Posterior cingulate gyrus (tissue), 11 donors: ENCODE data around the gene KCNQ1OT1.

ENCODE experiments used
- DNase-seq, 10 donors: peaks; one replicate each; pipeline versions ENCODE4 v3.0.0 to v3.0.0-alpha.2; 2020 to 2021; ENCODE audit warnings: mixed read lengths in 3 of 10
- intact Hi-C: fragments of 100-400 bp; cut with DNase I; formaldehyde crosslinking; loops from one replicate; pipeline ENCODE4 v1.15.1; 2023

KCNQ1OT1 gene

GRCh38 chr11:2661173-2662023, 38.4 kb downstream of the KCNQ1OT1 start:
- intact Hi-C loops, result no loop called here

GRCh38 chr11:2660357-2660939, 39.3 kb downstream of the KCNQ1OT1 start:
- intact Hi-C loops, result no loop called here
- DNase-seq, result no peak

More at GRCh38 chr11:2661173-2662023, 38.4 kb downstream of the KCNQ1OT1 start:
- no peak for DNase-seq

GRCh38 chr11:2657697-2658284, 42.0 kb downstream of the KCNQ1OT1 start:
- no peak for DNase-seq
- intact Hi-C loops, result no loop called here

GRCh38 chr11:2656859-2657258, 42.9 kb downstream of the KCNQ1OT1 start:
- no peak for DNase-seq
- intact Hi-C loops, result no loop called here

- intact Hi-C loops, result no loop called here
- no peak for DNase-seq
These were observed 43.8 kb downstream of the KCNQ1OT1 start for GRCh38 chr11:2655834-2656622.

- intact Hi-C loops, result no loop called here
- DNase-seq, result no peak
These were observed 44.6 kb downstream of the KCNQ1OT1 start for GRCh38 chr11:2655016-2655719.

- peak in 1 of 10 donors; percentile 77 for DNase-seq
These were observed 45.7 kb downstream of the KCNQ1OT1 start for GRCh38 chr11:2653930-2654739.

GRCh38 chr11:2653198-2653551, 46.6 kb downstream of the KCNQ1OT1 start:
- intact Hi-C loops, result no loop called here

More at GRCh38 chr11:2653930-2654739, 45.7 kb downstream of the KCNQ1OT1 start:
- intact Hi-C loops, result no loop called here

GRCh38 chr11:2652333-2653197, 47.2 kb downstream of the KCNQ1OT1 start:
- DNase-seq, result no peak
- intact Hi-C loops, result no loop called here

More at GRCh38 chr11:2653198-2653551, 46.6 kb downstream of the KCNQ1OT1 start:
- DNase-seq, result no peak

GRCh38 chr11:2651826-2652271, 47.9 kb downstream of the KCNQ1OT1 start:
- DNase-seq, result no peak
- intact Hi-C loops, result no loop called here

- intact Hi-C loops, result no loop called here
- no peak for DNase-seq
These were observed 48.7 kb downstream of the KCNQ1OT1 start for GRCh38 chr11:2651054-2651617.

- no peak for DNase-seq
- intact Hi-C loops, result no loop called here
These were observed 49.4 kb downstream of the KCNQ1OT1 start for GRCh38 chr11:2650343-2650867.

- intact Hi-C loops, result no loop called here
- DNase-seq, result no peak
These were observed 49.9 kb downstream of the KCNQ1OT1 start for GRCh38 chr11:2649848-2650247.

GRCh38 chr11:2649400-2649799, 50.4 kb downstream of the KCNQ1OT1 start:
- intact Hi-C loops, result no loop called here
- DNase-seq, result no peak

- intact Hi-C loops, result no loop called here
- no peak for DNase-seq
These were observed 51.8 kb downstream of the KCNQ1OT1 start for GRCh38 chr11:2647953-2648352.

- DNase-seq, result no peak
- intact Hi-C loops, result no loop called here
These were observed 52.6 kb downstream of the KCNQ1OT1 start for GRCh38 chr11:2647167-2647566.

- DNase-seq, result no peak
These were observed 54.0 kb downstream of the KCNQ1OT1 start for GRCh38 chr11:2645779-2646118.

More at GRCh38 chr11:2645779-2646118, 54.0 kb downstream of the KCNQ1OT1 start:
- intact Hi-C loops, result no loop called here
